A673 (cell line): ENCODE measurements around the gene SMIM38. TPM values are rescaled to one million over a fixed set of nuclear protein-coding genes. Genes with fewer than 3 reads are reported as not detected.

Experiments
- BruUV-seq: library from RNA; stranded (reverse); fragments of 400-500 nt; replicated peaks from 2 replicates; lab custom pipeline; 2021; lab: Mats Ljungman, UMichigan
- CTCF ChIA-PET: fragments of 300-600 bp; sonication (Branson Sonifier 250); formaldehyde crosslinking; loops from one replicate; lab custom pipeline; 2022; ENCODE audit warnings: antibody characterized with exemption; lab: Charles Lee
- POLR2A ChIA-PET: fragments of 300-600 bp; sonication (Branson Sonifier 250); formaldehyde crosslinking; loops from one replicate; lab custom pipeline; 2022; ENCODE audit warnings: antibody characterized with exemption; ENCODE audit not compliant: low non-redundant PET; lab: Charles Lee
- DNase-seq: peaks from one replicate; pipeline ENCODE4 v3.0.0-alpha.2; 2015; ENCODE audit warnings: low spot score
- H3K27ac ChIP-seq: fragments of 200-600 bp; sonication (generic); 2 replicates; pipeline ENCODE4 v1.5.1; 2016; ENCODE audit warnings: mixed run types, low read depth, mild to moderate bottlenecking, mixed read lengths, antibody characterized with exemption, low read length; ENCODE audit not compliant: poor library complexity, severe bottlenecking
- H3K27me3 ChIP-seq: fragments of 200-600 bp; sonication (generic); replicated peaks from 2 replicates; pipeline ENCODE4 v1.6.1; 2017; ENCODE audit warnings: mixed run types, low read depth, mild to moderate bottlenecking, mixed read lengths, antibody characterized with exemption, low read length; ENCODE audit not compliant: insufficient read depth, poor library complexity
- H3K36me3 ChIP-seq: fragments of 200-600 bp; sonication (generic); 2 replicates; pipeline ENCODE4 v1.6.1; 2016; ENCODE audit warnings: mixed run types, mild to moderate bottlenecking, mixed read lengths, antibody characterized with exemption, low read length; ENCODE audit not compliant: insufficient read depth, poor library complexity, severe bottlenecking
- H3K4me1 ChIP-seq: fragments of 200-600 bp; sonication (generic); 2 replicates; pipeline ENCODE4 v1.6.1; 2017; ENCODE audit warnings: mixed run types, mild to moderate bottlenecking, mixed read lengths, antibody characterized with exemption, low read length; ENCODE audit not compliant: insufficient read depth, poor library complexity, severe bottlenecking
- H3K4me3 ChIP-seq: fragments of 200-600 bp; sonication (generic); 2 replicates; pipeline ENCODE4 v1.5.1; 2016; ENCODE audit warnings: low read depth, mixed run types, mild to moderate bottlenecking, mixed read lengths, low read length; ENCODE audit not compliant: poor library complexity, severe bottlenecking
- H3K9me3 ChIP-seq: fragments of 200-600 bp; sonication (generic); 2 replicates; pipeline ENCODE4 v1.6.1; 2016; ENCODE audit warnings: mixed run types, low read depth, mild to moderate bottlenecking, mixed read lengths, antibody characterized with exemption, low read length; ENCODE audit not compliant: poor library complexity, severe bottlenecking
- CTCF ChIP-seq: fragments of 300-800, 200-600 bp; sonication (generic); conservative IDR thresholded peaks from 2 replicates; pipeline ENCODE4 v1.5.1; 2017; ENCODE audit warnings: low read depth, mild to moderate bottlenecking, antibody characterized with exemption, low read length, moderate library complexity, mixed read lengths
- EZH2 ChIP-seq: fragments of 200-600 bp; sonication (generic); IDR thresholded peaks from 2 replicates; pipeline ENCODE4 v1.6.1; 2017; ENCODE audit warnings: borderline replicate concordance, low read depth, mild to moderate bottlenecking, mixed read lengths, antibody characterized with exemption, low read length; ENCODE audit not compliant: poor library complexity, severe bottlenecking
- intact Hi-C: fragments of 100-400 bp; cut with micrococcal nuclease; formaldehyde crosslinking; loops from one replicate; pipeline ENCODE4 v1.10.0; 2022; ENCODE audit not compliant: unreplicated experiment
- total RNA-seq: library from RNA; stranded (reverse); gene quantifications from 2 replicates; pipeline ENCODE4 v1.2.3, GENCODE V29; 2021

SMIM38 gene
- total RNA-seq, 1 experiment from 2014 or later = 0.88 TPM

DNA sequence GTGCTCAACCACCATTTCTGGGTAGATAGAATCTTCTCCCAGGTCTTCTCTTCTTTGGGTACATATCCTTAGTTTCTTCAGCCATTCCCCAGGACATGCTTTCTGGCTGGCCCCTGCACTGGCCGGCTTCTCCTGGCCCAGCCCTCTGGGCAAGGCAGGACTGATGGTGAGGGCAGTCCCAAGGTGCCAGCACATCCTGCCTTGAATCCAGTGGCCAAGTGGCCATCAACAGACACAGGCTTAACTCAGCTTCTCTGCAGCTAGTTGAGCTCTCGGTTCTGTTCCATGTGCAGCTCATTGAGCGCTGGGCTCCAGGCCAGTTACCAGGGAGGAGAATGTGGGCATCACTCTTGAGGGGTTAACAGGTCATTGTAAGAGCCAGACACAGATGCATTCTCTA lies 17.6 kb downstream of the SMIM38 start:
- intact Hi-C loops = no loop called here
- Histone ChIP-seq H3K27ac (no peak overlapping the region), H3K4me1 (no peaks in the 10 kb centered on the region), H3K27me3 (no peaks in the 10 kb centered on the region), H3K36me3 (no peaks in the 10 kb centered on the region), H3K9me3 (peaks cover 4% of the 10 kb centered on the region), H3K4me3 (no peak overlapping the region)
- TF ChIP-seq CTCF (no peak), EZH2 (no peak)
- CTCF ChIA-PET = no interaction called here
- DNase-seq = no peak
- BruUV-seq = no TSS peak
- POLR2A ChIA-PET = no interaction called here

GRCh38 chr11:69173925-69174581 lies 18.3 kb downstream of the SMIM38 start:
- TF ChIP-seq EZH2 = no peak
- no peak for TF ChIP-seq CTCF
- Histone ChIP-seq H3K27me3 (no peaks in the 10 kb centered on the region), H3K27ac (no peak overlapping the region), H3K9me3 (peaks cover 4% of the 10 kb centered on the region), H3K36me3 (no peaks in the 10 kb centered on the region), H3K4me3 (no peak overlapping the region), H3K4me1 (no peaks in the 10 kb centered on the region)
- intact Hi-C loops = no loop called here
- POLR2A ChIA-PET = no interaction called here
- DNase-seq = no peak
- CTCF ChIA-PET = no interaction called here
- BruUV-seq = no TSS peak

DNA sequence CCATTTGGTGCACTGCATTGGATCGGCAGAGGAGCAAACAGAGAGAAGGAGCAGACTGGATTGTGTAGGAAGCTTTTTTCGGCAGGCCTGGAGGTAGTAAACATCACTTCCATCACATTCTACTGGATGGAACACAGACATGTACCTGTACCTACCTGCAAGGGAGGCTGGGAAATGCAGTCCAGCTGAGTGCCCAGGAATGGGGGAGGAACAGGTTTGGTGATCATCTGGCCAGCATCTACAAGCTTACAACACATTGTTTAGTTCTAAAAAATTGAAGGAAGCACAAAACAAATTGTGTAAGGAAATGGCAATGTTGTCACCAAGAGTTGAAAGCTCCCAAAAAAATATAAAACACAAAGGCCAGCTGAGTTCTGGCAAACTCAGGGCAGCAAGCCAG lies 19.1 kb downstream of the SMIM38 start:
- POLR2A ChIA-PET = no interaction called here
- no peaks in the 10 kb centered on the region for H3K27me3 ChIP-seq
- no peak overlapping the region for H3K27ac ChIP-seq
- no peak for TF ChIP-seq EZH2
- TF ChIP-seq CTCF = no peak
- no peak for DNase-seq
- no peak overlapping the region for H3K4me3 ChIP-seq
- H3K36me3 ChIP-seq = no peaks in the 10 kb centered on the region
- CTCF ChIA-PET = no interaction called here
- no TSS peak for BruUV-seq
- intact Hi-C loops = no loop called here
- H3K9me3 ChIP-seq = peaks cover 4% of the 10 kb centered on the region
- no peaks in the 10 kb centered on the region for H3K4me1 ChIP-seq
